Natural killer cell treated with Interleukin-12 subunit alpha and Interleukin-12 subunit beta and Interleukin-15 and Interleukin-18, amount 100 ng/mL, for 72 hours (primary cell): ENCODE results near the gene DACT3. TPM values are rescaled to one million over a fixed set of nuclear protein-coding genes. Genes with fewer than 3 reads are reported as not detected.

Source experiments
- ATAC-seq, 2 donors: fragments of 150-1000 bp; cut with Tn5 transposase in 1 of 2; sonication (Bioruptor Pico), chemical (Tn5 transposase) in 1 of 2; 2 replicates each; pipeline ENCODE4 v1.10.0; 2021
- DNase-seq: peaks from one replicate; pipeline ENCODE4 v3.0.0; 2022; ENCODE audit warnings: low spot score
- H3K27ac Mint-ChIP-seq, 2 donors: 1 replicate in 1 of 2; 2 replicates in 1 of 2; pipeline ENCODE4 v1.8.0; 2022; ENCODE audit warnings: mixed read lengths in 2 of 2, mild to moderate bottlenecking in 1 of 2, moderate library complexity in 1 of 2
- H3K27me3 Mint-ChIP-seq, 2 donors: 1 replicate in 1 of 2; 2 replicates in 1 of 2; pipeline ENCODE4 v1.8.0; 2022; ENCODE audit warnings: mixed read lengths in 2 of 2
- H3K36me3 Mint-ChIP-seq: one replicate; pipeline ENCODE4 v1.8.0; 2022; ENCODE audit warnings: mixed read lengths
- H3K4me1 Mint-ChIP-seq, 2 donors: 1 replicate in 1 of 2; 2 replicates in 1 of 2; pipeline ENCODE4 v1.8.0; 2022; ENCODE audit warnings: low read depth in 2 of 2, mixed read lengths in 2 of 2, mild to moderate bottlenecking in 1 of 2
- H3K4me3 Mint-ChIP-seq: one replicate; pipeline ENCODE4 v1.8.0; 2022; ENCODE audit warnings: mixed read lengths
- H3K9me3 Mint-ChIP-seq: 2 replicates; pipeline ENCODE4 v1.8.0; 2022; ENCODE audit warnings: mixed read lengths
- total RNA-seq, 2 donors: library from RNA; stranded (reverse); gene quantifications; one replicate each; pipeline ENCODE4 v1.2.3, GENCODE V29; 2022

The DACT3 gene
- total RNA-seq, 2 donors from 2014 or later, result 0.36 TPM; not detected in 1

GRCh38 chr19:46659151-46660007 lies 1.6 kb downstream of the DACT3 start:
- H3K36me3 Mint-ChIP-seq, result no peaks in the 10 kb centered on the region
- ATAC-seq (no peak), DNase-seq (no peak)
- H3K27me3 Mint-ChIP-seq, result peaks cover 20 to 37% of the 10 kb centered on the region in 2 donors
- no peak overlapping the region for H3K27ac Mint-ChIP-seq
- H3K4me1 Mint-ChIP-seq, result peaks cover 16 to 20% of the 10 kb centered on the region in 2 donors
- H3K9me3 Mint-ChIP-seq, result no peaks in the 10 kb centered on the region
- peak overlapping the region; percentile 78 for H3K4me3 Mint-ChIP-seq

- DNase-seq (no peak), ATAC-seq (no peak)
- no peaks in the 10 kb centered on the region for H3K9me3 Mint-ChIP-seq
- no peaks in the 10 kb centered on the region for H3K36me3 Mint-ChIP-seq
- H3K27ac Mint-ChIP-seq, result no peak overlapping the region
- H3K27me3 Mint-ChIP-seq, result peaks cover 27 to 40% of the 10 kb centered on the region in 2 donors
- peaks cover 7 to 13% of the 10 kb centered on the region in 2 donors for H3K4me1 Mint-ChIP-seq
- no peak overlapping the region for H3K4me3 Mint-ChIP-seq
Measured at GRCh38 chr19:46656541-46656940, 4.4 kb downstream of the DACT3 start.

GRCh38 chr19:46654621-46655152 lies 6.3 kb downstream of the DACT3 start:
- ATAC-seq (peak in 1 of 2 donors; percentile 24), DNase-seq (no peak)
- Mint-ChIP-seq H3K27ac (peak overlapping the region in 1 of 2 donors; percentile 9), H3K36me3 (no peaks in the 10 kb centered on the region), H3K27me3 (peaks cover 35 to 54% of the 10 kb centered on the region in 2 donors), H3K4me1 (peaks cover 3 to 5% of the 10 kb centered on the region in 2 donors), H3K4me3 (no peak overlapping the region), H3K9me3 (no peaks in the 10 kb centered on the region)

GRCh38 chr19:46650445-46650844 lies 10.5 kb downstream of the DACT3 start:
- H3K27ac Mint-ChIP-seq, result no peak overlapping the region
- no peaks in the 10 kb centered on the region for H3K9me3 Mint-ChIP-seq
- peaks cover 0 to 8% of the 10 kb centered on the region in 2 donors for H3K4me1 Mint-ChIP-seq
- H3K4me3 Mint-ChIP-seq, result no peak overlapping the region
- no peaks in the 10 kb centered on the region for H3K36me3 Mint-ChIP-seq
- no peak for DNase-seq
- peaks cover 37 to 59% of the 10 kb centered on the region in 2 donors for H3K27me3 Mint-ChIP-seq
- ATAC-seq, result no peak

GRCh38 chr19:46648961-46649960 lies 11.7 kb downstream of the DACT3 start:
- no peak overlapping the region for H3K27ac Mint-ChIP-seq
- peaks cover 0 to 8% of the 10 kb centered on the region in 2 donors for H3K4me1 Mint-ChIP-seq
- no peaks in the 10 kb centered on the region for H3K36me3 Mint-ChIP-seq
- H3K27me3 Mint-ChIP-seq, result peaks cover 33 to 57% of the 10 kb centered on the region in 2 donors
- H3K9me3 Mint-ChIP-seq, result no peaks in the 10 kb centered on the region
- no peak for ATAC-seq
- DNase-seq, result no peak
- no peak overlapping the region for H3K4me3 Mint-ChIP-seq

- DNase-seq, result no peak
- Mint-ChIP-seq H3K4me3 (no peak overlapping the region), H3K27ac (peak overlapping the region in 1 of 2 donors; percentile 71), H3K36me3 (no peaks in the 10 kb centered on the region), H3K9me3 (no peaks in the 10 kb centered on the region), H3K27me3 (peaks cover 27 to 47% of the 10 kb centered on the region in 2 donors), H3K4me1 (peaks cover 0 to 8% of the 10 kb centered on the region in 2 donors)
- peak in 1 of 2 donors; percentile 52 for ATAC-seq
Measured at GRCh38 chr19:46648060-46648960, 12.7 kb downstream of the DACT3 start.

- DNase-seq, result no peak
- Mint-ChIP-seq H3K27me3 (peaks cover 28 to 48% of the 10 kb centered on the region in 2 donors), H3K4me3 (no peak overlapping the region), H3K9me3 (no peaks in the 10 kb centered on the region), H3K36me3 (no peaks in the 10 kb centered on the region), H3K27ac (no peak overlapping the region), H3K4me1 (peaks cover 0 to 8% of the 10 kb centered on the region in 2 donors)
- no peak for ATAC-seq
Measured at GRCh38 chr19:46646402-46646801, 14.6 kb downstream of the DACT3 start.

GRCh38 chr19:46644720-46645119 lies 16.3 kb downstream of the DACT3 start:
- Mint-ChIP-seq H3K36me3 (no peaks in the 10 kb centered on the region), H3K27ac (no peak overlapping the region), H3K4me1 (peaks cover 0 to 8% of the 10 kb centered on the region in 2 donors), H3K27me3 (peaks cover 21 to 40% of the 10 kb centered on the region in 2 donors), H3K9me3 (no peaks in the 10 kb centered on the region), H3K4me3 (no peak overlapping the region)
- no peak for DNase-seq
- ATAC-seq, result no peak

GRCh38 chr19:46640656-46641055 lies 20.3 kb downstream of the DACT3 start:
- Mint-ChIP-seq H3K9me3 (no peaks in the 10 kb centered on the region), H3K4me3 (peak overlapping the region; percentile 68), H3K36me3 (no peaks in the 10 kb centered on the region), H3K27ac (no peak overlapping the region), H3K4me1 (peaks cover 0 to 3% of the 10 kb centered on the region in 2 donors), H3K27me3 (peaks cover 15 to 24% of the 10 kb centered on the region in 2 donors)
- no peak for DNase-seq
- ATAC-seq, result no peak

GRCh38 chr19:46639358-46640182 lies 21.4 kb downstream of the DACT3 start:
- Mint-ChIP-seq H3K4me1 (peaks cover 0 to 6% of the 10 kb centered on the region in 2 donors), H3K27me3 (peaks cover 16 to 25% of the 10 kb centered on the region in 2 donors), H3K36me3 (no peaks in the 10 kb centered on the region), H3K4me3 (no peak overlapping the region), H3K9me3 (no peaks in the 10 kb centered on the region), H3K27ac (no peak overlapping the region)
- ATAC-seq (peak; percentile 54 to 60), DNase-seq (no peak)

- no peak for ATAC-seq
- Mint-ChIP-seq H3K4me3 (no peak overlapping the region), H3K36me3 (no peaks in the 10 kb centered on the region), H3K27me3 (peaks cover 18 to 26% of the 10 kb centered on the region in 2 donors), H3K27ac (no peak overlapping the region), H3K9me3 (no peaks in the 10 kb centered on the region), H3K4me1 (peaks cover 10 to 17% of the 10 kb centered on the region in 2 donors)
- no peak for DNase-seq
Measured at GRCh38 chr19:46637224-46637623, 23.8 kb downstream of the DACT3 start.
